ENCODE data around the gene CAMLG. TPM values are rescaled to one million over a fixed set of nuclear protein-coding genes. Genes with fewer than 3 reads are reported as not detected.
A peak's percentile ranks its signal among the peaks of the same experiment; 100 is the strongest.
"Not testable (repeated sequence)": the region's sequence is repeated elsewhere in the genome, so short reads cannot be mapped to it uniquely, and the experiment has no call there.

CAMLG gene
- polyA plus RNA-seq (2011; rRNA removed), result 16.6 and 16.9 TPM in 2 replicates
- polyA minus RNA-seq (2011; rRNA and poly(A)+ RNA removed), result 2.2 and 2.6 TPM in 2 replicates

DNA sequence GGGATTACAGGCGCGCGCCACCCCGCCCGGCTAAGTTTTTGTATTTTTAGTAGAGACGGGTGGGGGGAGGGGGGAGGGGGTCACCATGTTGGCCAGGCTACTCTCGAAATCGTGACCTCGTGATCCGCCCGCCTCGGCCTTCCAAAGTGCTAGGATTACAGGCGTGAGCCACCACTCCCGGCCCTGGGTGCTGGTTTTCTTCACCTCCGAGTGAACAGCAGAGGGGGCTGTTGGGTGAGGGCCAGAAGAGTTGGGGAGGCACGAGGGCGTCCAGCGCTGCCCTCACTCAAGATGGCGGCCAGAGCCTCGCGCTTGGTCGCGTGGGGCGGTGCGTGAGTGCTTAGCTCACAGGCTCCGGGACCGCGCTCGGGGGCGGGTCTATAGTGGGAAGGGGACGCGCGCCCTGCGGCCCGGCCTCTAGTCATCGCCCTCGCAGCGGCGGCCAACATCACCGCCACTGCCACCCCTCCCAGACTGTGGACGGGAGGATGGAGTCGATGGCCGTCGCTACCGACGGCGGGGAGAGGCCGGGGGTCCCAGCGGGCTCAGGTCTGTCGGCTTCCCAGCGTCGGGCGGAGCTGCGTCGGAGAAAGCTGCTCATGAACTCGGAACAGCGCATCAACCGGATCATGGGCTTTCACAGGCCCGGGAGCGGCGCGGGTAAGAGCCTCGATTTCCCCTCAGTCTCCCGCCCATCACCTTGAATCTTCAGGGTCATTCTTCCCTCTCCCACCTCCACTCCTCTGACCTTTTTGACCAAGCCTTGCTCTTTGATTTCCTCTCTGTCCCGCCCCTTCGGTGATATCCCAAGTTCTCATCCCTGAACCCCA, at the start of gene CAMLG:
Gene CAMLG, plus strand, starts transcription at position 416 of the 830 bp plus-strand sequence. Its CDS starts 73 bp downstream, at position 489.
- peak; percentile 85 for DNase-seq (ENCODE audit: low read depth)
- peak within 1 kb of the TSS; percentile 76 for H3K4me3 ChIP-seq (ENCODE audit: low read depth, low read length)
- ChIA-PET POLR2A (interaction anchor here (0.5 to 1.0 kb wide), 4 partner anchors 19 to 107 kb away, joined by 3 to 4 read pairs (median 4); partner anchors contain the start of gene C5orf24), CTCF (interaction anchor here (0.6 to 3.9 kb wide), 12 partner anchors 11 to 173 kb away, joined by 3 to 29 read pairs (median 4); partner anchors contain the start of genes DDX46 and PCBD2)
- H3K36me3 ChIP-seq (ENCODE audit: control insufficient read depth, insufficient read depth, low read length), result no peaks in the 10 kb centered on the region
- H3K27me3 ChIP-seq (ENCODE audit: control insufficient read depth, insufficient read depth, low read length), result no peaks in the 10 kb centered on the region
- TF ChIP-seq, protein P1, sequence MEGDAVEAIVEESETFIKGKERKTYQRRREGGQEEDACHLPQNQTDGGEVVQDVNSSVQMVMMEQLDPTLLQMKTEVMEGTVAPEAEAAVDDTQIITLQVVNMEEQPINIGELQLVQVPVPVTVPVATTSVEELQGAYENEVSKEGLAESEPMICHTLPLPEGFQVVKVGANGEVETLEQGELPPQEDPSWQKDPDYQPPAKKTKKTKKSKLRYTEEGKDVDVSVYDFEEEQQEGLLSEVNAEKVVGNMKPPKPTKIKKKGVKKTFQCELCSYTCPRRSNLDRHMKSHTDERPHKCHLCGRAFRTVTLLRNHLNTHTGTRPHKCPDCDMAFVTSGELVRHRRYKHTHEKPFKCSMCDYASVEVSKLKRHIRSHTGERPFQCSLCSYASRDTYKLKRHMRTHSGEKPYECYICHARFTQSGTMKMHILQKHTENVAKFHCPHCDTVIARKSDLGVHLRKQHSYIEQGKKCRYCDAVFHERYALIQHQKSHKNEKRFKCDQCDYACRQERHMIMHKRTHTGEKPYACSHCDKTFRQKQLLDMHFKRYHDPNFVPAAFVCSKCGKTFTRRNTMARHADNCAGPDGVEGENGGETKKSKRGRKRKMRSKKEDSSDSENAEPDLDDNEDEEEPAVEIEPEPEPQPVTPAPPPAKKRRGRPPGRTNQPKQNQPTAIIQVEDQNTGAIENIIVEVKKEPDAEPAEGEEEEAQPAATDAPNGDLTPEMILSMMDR (IDR thresholded peaks at IDR 0.05; ENCODE audit: insufficient read depth, low read depth, low read length), result peak; percentile 67

DNA sequence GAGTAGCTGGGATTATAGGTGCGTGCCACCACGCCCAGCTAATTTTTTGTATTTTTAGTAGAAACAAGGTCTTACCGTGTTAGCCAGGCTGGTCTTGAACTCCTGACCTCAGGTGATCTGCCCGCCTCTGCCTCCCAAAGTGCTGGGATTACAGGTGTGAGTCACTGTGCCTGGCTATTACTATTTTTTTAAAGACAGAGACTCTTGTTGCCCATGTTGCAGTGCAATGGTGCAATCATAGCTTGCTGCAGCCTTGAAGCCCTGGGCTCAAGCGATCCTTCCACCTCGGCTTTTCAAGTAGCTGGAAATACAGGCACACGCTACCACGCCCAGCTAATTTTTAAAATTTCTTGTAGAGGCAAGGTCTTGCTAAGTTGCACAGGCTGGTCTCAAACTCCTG, 48.2 kb upstream of the CAMLG start:
- DNase-seq (ENCODE audit: low read depth); H3K4me3 ChIP-seq (ENCODE audit: low read depth, low read length); POLR2A ChIA-PET; H3K27me3 ChIP-seq (ENCODE audit: control insufficient read depth, insufficient read depth, low read length): not testable (repeated sequence)
- CTCF ChIA-PET, result interaction anchor here (0.6 to 1.2 kb wide), 2 partner anchors 15 to 29 kb away, joined by 3 to 4 read pairs; no protein-coding TSS in a partner anchor
- peaks cover 14% of the 10 kb centered on the region for H3K36me3 ChIP-seq (ENCODE audit: control insufficient read depth, insufficient read depth, low read length)

DNA sequence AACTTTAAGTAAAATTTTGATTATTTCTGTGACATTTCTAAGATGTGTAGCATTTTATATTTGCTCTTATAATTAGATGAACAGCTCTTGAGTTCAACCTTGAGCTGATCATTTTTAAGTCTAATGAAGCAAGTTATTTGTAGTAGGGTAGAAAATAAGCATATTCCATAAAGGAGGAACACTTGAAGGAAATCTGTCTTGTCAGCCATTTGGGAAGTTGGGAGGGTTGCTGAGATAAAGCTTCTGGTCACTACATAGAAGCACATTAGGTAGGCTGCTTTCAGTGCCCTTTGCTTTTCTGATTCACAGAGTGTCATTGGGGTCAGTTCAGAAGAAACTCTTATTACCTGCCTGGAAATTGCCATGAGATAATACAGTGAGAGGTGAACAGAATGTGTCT, 45.6 kb upstream of the CAMLG start:
- TF ChIP-seq, protein P1 (IDR thresholded peaks at IDR 0.05; ENCODE audit: insufficient read depth, low read depth, low read length), result no peak
- ChIA-PET CTCF (interaction anchor here (0.9 to 1.4 kb wide), 2 partner anchors 10 to 16 kb away, joined by 3 to 4 read pairs; no protein-coding TSS in a partner anchor), POLR2A (no interaction called here)
- Histone ChIP-seq H3K27me3 (ENCODE audit: control insufficient read depth, insufficient read depth, low read length) (no peaks in the 10 kb centered on the region), H3K36me3 (ENCODE audit: control insufficient read depth, insufficient read depth, low read length) (peaks cover 14% of the 10 kb centered on the region), H3K4me3 (ENCODE audit: low read depth, low read length) (no peak overlapping the region)
- DNase-seq (ENCODE audit: low read depth), result no peak

DNA sequence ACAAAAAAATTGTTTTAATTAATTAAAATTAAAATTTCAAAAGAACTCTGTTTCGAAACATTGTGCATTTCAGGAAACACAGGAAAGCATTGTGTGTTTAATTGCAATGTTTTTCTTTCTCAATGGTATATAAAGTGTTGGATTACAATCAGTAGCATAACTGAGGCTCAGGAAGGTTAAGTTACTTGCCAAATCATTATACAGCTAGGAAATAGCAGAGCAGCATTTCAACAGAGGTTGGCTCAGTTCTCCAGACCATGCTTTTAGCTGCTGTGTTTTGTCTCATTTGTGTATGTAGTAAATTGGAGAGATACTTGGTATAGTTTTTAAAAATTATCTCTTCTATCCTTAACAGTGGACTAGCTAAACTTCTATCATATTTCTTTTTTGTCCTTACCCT, 30.0 kb upstream of the CAMLG start:
- TF ChIP-seq, protein P1 (IDR thresholded peaks at IDR 0.05; ENCODE audit: insufficient read depth, low read depth, low read length), result no peak
- no peak overlapping the region for H3K4me3 ChIP-seq (ENCODE audit: low read depth, low read length)
- ChIA-PET CTCF (interaction anchor here (0.8 kb wide), 1 partner anchor 15 kb away, joined by 3 read pairs; no protein-coding TSS in a partner anchor), POLR2A (no interaction called here)
- peaks cover 9% of the 10 kb centered on the region for H3K36me3 ChIP-seq (ENCODE audit: control insufficient read depth, insufficient read depth, low read length)
- no peak for DNase-seq (ENCODE audit: low read depth)
- no peaks in the 10 kb centered on the region for H3K27me3 ChIP-seq (ENCODE audit: control insufficient read depth, insufficient read depth, low read length)

DNA sequence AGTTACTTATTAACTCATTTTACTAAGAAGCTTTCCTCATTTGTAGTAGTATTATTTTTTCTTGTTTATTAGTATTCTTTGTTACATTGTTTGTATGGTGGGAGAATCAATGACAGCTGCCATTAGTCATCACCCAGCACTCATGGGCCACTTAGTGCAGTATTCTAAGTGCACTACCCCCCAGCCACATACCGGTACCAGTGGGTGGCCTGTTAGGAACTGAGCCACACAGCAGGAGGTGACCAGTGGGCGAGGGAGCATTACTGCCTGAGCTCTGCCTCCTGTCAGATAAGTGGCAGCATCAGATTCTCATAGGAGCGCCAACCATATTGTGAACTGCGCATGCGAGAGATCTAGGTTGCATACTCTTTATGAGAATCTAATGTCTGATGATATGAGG, 24.2 kb upstream of the CAMLG start:
- Histone ChIP-seq H3K27me3 (ENCODE audit: control insufficient read depth, insufficient read depth, low read length) (no peaks in the 10 kb centered on the region), H3K4me3 (ENCODE audit: low read depth, low read length) (no peak overlapping the region), H3K36me3 (ENCODE audit: control insufficient read depth, insufficient read depth, low read length) (peaks cover 13% of the 10 kb centered on the region)
- TF ChIP-seq, protein P1 (IDR thresholded peaks at IDR 0.05; ENCODE audit: insufficient read depth, low read depth, low read length), result no peak
- ChIA-PET POLR2A (no interaction called here), CTCF (interaction anchor here (0.6 kb wide), 1 partner anchor 143 kb away, joined by 3 read pairs; no protein-coding TSS in a partner anchor)
- DNase-seq (ENCODE audit: low read depth), result no peak
